Activated CD4-positive, alpha-beta T cell treated with anti-CD3 and anti-CD28 coated beads for 4 hours (primary cell): ENCODE data around the gene BMPR2.
A peak's percentile ranks its signal among the peaks of the same experiment; 100 is the strongest.
"Not testable (repeated sequence)": the region's sequence is repeated elsewhere in the genome, so short reads cannot be mapped to it uniquely, and the experiment has no call there.

Experiments
- DNase-seq, 2 donors: peaks; one replicate each; pipeline ENCODE4 v3.0.0-alpha.2; 2020

Gene BMPR2

DNA sequence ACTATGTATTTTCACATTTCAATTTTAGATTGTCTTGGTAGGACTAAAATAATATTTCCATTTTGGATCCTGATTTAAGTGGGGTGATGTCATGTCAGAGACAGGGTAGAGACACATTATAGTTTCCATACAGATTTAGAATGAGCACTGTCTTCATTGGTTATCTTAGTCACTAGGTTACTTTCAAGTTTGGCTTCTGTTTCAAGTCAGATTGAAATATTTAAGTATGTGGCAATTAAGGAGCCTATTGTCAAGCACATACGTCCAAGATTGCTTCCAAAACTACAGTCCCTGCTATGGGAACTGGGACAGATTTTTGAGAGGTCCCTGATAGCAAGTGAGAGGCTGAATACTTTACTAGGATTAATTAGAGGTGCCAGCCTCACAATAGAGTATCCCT, 169.4 kb downstream of the BMPR2 start:
- no peak for DNase-seq

- DNase-seq, result no peak
Measured at GRCh38 chr2:202545931-202546330, 169.8 kb downstream of the BMPR2 start.

- not testable (repeated sequence) for DNase-seq
Measured at GRCh38 chr2:202546499-202547141, 170.5 kb downstream of the BMPR2 start.

- no peak for DNase-seq
Measured at GRCh38 chr2:202548240-202548639, 172.1 kb downstream of the BMPR2 start.

- not testable (repeated sequence) for DNase-seq
Measured at GRCh38 chr2:202551000-202551399, 174.9 kb downstream of the BMPR2 start.

DNA sequence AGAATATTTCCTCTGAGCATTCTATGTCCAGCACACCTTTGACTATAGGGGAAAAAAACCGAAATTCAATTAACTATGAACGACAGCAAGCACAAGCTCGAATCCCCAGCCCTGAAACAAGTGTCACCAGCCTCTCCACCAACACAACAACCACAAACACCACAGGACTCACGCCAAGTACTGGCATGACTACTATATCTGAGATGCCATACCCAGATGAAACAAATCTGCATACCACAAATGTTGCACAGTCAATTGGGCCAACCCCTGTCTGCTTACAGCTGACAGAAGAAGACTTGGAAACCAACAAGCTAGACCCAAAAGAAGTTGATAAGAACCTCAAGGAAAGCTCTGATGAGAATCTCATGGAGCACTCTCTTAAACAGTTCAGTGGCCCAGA, 179.2 kb downstream of the BMPR2 start:
- no peak for DNase-seq

- no peak for DNase-seq
Measured at GRCh38 chr2:202560200-202560599, 184.1 kb downstream of the BMPR2 start.

DNA sequence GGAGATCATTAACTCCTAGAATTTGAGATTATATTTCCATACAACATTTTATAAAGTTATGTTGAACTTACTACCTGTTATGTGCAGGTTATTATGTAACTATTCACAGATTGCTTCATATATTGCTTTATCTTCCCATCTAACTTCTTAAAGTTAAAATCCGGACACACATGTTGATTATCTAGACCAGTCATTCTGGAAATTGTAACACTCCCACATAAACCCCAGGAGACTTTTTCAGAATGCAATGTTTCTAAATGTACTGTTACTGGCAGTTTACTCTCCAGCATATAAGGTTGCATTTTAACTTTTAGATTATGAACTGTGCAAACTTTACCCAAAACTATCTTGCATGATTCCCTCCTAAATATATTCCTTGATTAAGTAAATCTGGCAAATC, 188.1 kb downstream of the BMPR2 start:
- DNase-seq, result no peak

DNA sequence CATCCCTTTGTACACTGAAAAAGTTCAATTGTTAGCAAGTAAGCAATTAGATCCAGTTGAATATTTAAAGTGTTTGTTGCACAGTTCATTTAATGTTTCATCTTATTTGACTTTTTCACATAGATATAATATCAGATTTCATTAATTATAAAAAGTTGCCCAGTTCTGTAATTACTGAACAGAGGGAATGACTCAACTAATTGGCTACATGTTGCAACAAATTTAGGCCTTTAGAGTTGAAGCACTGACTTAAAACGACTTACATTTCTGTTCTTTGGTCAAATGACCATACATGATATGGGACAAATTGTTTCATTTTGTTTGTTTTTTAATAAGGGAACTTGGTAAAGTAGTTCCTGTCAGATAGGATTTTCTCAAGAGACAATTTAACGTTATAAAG, 190.2 kb downstream of the BMPR2 start:
- DNase-seq, result no peak

GRCh38 chr2:202574541-202574940, 198.4 kb downstream of the BMPR2 start:
- no peak for DNase-seq

DNA sequence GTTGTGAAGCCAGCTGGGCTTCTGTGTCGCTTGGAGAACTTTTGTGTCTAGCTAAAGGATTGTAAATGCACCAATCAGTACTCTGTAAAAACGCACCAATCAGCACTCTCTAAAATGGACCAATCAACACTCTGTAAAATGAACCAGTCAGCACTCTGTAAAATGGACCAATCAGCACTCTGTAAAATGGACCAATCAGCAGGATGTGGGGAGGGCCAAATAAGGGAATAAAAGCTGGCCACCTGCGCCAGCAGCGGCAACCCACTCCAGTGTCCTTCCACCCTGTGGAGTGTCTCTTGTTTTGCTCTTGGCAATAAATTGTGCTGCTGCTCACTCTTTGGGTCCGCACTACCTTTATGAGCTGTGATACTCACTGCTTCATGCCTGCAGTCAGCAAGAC, 199.1 kb downstream of the BMPR2 start:
- DNase-seq, result not testable (repeated sequence)

- DNase-seq, result no peak
Measured at GRCh38 chr2:202577250-202578183, 201.4 kb downstream of the BMPR2 start.

GRCh38 chr2:202582846-202583245, 206.7 kb downstream of the BMPR2 start:
- not testable (repeated sequence) for DNase-seq

DNA sequence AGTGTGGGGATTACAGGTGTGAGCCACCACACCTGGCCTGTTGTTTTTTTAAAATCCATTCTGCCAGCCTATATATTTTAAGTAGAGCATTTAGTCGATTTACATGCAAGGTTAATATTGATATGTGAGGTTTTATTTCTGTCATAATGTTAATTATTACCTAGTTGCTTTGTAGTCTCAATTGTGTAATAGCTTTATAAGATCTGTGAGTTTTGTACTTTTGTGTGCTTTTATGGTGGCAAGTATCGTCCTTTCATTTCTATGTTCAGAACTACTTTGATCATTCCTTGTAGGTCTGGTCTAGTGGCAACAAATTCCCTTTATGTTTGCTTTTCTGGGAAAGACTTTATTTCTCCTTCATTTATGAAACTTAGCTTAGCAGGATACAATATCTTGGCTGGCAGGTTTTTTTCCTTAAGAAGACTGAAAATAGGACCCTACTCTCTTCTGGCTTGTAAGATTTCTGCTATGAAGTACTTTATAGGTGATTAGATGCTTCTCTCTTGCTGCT, 207.6 kb downstream of the BMPR2 start:
- DNase-seq, result no peak

GRCh38 chr2:202588647-202589581, 212.8 kb downstream of the BMPR2 start:
- DNase-seq, result peak; percentile 64 to 69

DNA sequence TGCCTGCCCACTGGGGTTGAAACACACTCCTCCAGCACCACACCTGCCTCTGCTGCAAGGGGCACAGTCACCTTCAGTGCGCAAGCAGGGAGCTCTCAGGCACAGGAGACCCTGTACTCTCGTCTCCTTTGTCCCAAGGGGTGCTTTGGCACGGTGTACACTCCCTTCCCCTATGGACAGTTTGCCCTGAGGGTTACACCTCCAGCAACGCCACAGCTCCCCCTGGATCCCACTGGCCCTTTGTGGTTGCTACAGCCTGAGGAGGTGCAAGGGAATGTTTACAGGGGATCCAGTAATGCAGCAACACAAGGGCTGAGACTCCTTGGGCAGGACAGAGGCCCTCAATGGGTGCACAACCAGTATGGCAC, 213.4 kb downstream of the BMPR2 start:
- no peak for DNase-seq

DNA sequence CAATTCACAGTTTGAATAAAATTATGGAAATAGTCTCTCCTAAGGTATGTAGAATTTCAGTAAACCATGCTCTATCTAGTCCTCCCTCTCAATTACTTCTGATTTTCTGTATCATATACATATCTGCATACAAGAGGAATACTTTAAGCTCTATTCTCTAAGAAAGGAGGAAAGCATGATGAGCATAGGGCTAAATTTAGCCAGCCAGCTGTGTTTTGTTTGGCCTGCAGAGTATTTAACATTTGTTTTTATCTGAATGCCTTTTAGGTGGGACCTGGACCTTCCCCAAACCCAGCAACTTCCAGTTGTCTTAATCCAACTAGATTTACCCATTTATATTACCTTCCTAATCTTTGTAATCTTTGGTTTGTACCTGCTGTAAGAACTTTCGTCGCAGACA, 216.4 kb downstream of the BMPR2 start:
- DNase-seq, result no peak

DNA sequence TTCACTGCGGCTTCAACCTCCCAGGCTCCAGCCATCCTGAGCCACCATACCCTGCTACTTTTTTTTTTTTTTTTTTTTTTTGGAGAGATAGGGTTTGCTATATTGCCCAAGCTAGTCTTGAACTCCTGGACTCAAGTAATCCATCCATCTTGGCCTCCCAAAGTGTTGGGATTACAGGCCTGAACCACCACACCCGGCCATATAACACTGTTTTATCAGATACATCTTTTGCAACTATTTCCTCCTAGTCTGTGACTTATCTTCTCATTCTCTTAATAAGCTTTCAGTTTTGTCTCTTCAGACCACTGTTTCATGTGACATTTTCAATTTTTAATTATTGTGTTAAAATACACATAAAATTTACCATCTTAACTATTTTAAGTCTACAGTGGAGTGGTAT, 223.0 kb downstream of the BMPR2 start:
- no peak for DNase-seq

DNA sequence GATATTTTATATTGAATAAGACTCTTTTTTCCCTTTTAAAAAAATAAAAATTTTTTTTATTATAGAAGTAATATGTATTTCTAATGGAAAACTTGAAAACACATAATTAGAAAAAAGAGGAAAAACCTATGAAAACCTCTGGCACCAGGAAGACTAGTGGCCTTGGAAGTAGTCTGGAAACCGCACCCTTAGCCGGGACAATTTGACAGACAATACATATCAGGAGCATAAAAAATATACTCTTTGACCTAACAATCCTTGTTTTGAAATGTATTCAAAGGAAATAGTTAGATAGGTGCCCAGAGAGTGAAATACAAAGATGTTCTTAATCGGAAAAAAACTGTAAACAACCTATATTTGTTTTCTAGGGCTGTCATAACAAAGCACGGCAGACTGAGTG, 223.8 kb downstream of the BMPR2 start:
- DNase-seq, result no peak

GRCh38 chr2:202604699-202605098, 228.6 kb downstream of the BMPR2 start:
- DNase-seq, result no peak

- DNase-seq, result no peak
Measured at GRCh38 chr2:202605174-202605573, 229.0 kb downstream of the BMPR2 start.

DNA sequence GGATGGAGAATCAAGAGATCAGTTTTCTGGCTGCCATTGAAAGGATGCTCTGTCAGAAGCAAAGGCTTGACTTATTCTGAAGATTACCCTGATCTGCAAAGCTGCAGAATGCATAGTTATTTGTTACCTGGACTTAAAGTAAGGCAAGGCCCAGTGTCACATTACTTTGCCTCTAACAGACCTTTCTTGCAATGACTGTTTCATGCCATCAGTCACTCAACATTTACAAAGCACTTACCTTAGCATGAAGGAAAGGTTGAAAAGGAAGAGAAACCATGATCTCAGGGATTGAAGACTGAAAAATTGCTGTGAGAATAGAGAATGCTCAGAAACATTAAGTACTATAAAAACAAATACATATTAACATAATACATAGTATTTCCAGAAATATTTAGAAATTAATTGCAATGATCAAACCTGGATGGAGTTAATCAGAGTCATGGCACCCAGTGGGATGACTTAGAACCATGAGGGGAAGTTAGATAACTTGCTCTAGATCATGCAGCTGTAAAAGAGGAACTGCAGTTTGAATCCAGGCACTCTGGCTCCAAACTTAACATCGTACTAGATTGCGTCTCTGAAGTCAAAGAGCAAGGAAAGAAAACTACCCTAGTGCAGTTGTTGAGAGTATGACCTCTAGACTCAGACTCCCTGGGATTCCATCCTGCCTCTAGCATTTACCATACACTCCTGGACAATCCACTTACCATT, 232.2 kb downstream of the BMPR2 start:
- no peak for DNase-seq
